ENCODE data around the gene CTNNBL1.

The CTNNBL1 gene

GRCh38 chr20:37725165-37725564 lies 31.3 kb downstream of the CTNNBL1 start:
- H3K27me3 ChIP-seq (ENCODE audit: control insufficient read depth, insufficient read depth, low read length), result no peaks in the 10 kb centered on the region
- no peak overlapping the region for H3K9ac ChIP-seq
- TF ChIP-seq CTCF (IDR thresholded peaks at IDR 0.05), result no peak
- H3K9me3 ChIP-seq (ENCODE audit: control insufficient read depth, low read length), result no peaks in the 10 kb centered on the region
- peaks cover 13% of the 10 kb centered on the region for H3K79me2 ChIP-seq
- H3K4me3 ChIP-seq (ENCODE audit: low read depth, low read length), result no peak overlapping the region
- H3K4me1 ChIP-seq, result no peaks in the 10 kb centered on the region
- no peak overlapping the region for H3K27ac ChIP-seq
- H3K36me3 ChIP-seq (ENCODE audit: control insufficient read depth, insufficient read depth, low read length), result no peaks in the 10 kb centered on the region
- no peak overlapping the region for H3K4me2 ChIP-seq (ENCODE audit: low read length)
- H2AFZ ChIP-seq, result no peak overlapping the region

GRCh38 chr20:37725855-37726254 lies 32.0 kb downstream of the CTNNBL1 start:
- H3K27me3 ChIP-seq (ENCODE audit: control insufficient read depth, insufficient read depth, low read length), result no peaks in the 10 kb centered on the region
- no peak overlapping the region for H3K27ac ChIP-seq
- TF ChIP-seq CTCF (IDR thresholded peaks at IDR 0.05), result no peak
- peaks cover 8% of the 10 kb centered on the region for H3K79me2 ChIP-seq
- no peak overlapping the region for H3K4me3 ChIP-seq (ENCODE audit: low read depth, low read length)
- no peaks in the 10 kb centered on the region for H3K36me3 ChIP-seq (ENCODE audit: control insufficient read depth, insufficient read depth, low read length)
- no peaks in the 10 kb centered on the region for H3K4me1 ChIP-seq
- no peak overlapping the region for H3K9ac ChIP-seq
- H2AFZ ChIP-seq, result no peak overlapping the region
- no peak overlapping the region for H3K4me2 ChIP-seq (ENCODE audit: low read length)
- no peaks in the 10 kb centered on the region for H3K9me3 ChIP-seq (ENCODE audit: control insufficient read depth, low read length)

GRCh38 chr20:37726321-37726720 lies 32.5 kb downstream of the CTNNBL1 start:
- no peaks in the 10 kb centered on the region for H3K9me3 ChIP-seq (ENCODE audit: control insufficient read depth, low read length)
- H3K4me2 ChIP-seq (ENCODE audit: low read length), result no peak overlapping the region
- no peak overlapping the region for H3K27ac ChIP-seq
- no peaks in the 10 kb centered on the region for H3K36me3 ChIP-seq (ENCODE audit: control insufficient read depth, insufficient read depth, low read length)
- peaks cover 8% of the 10 kb centered on the region for H3K79me2 ChIP-seq
- no peaks in the 10 kb centered on the region for H3K4me1 ChIP-seq
- no peak overlapping the region for H3K9ac ChIP-seq
- no peak overlapping the region for H3K4me3 ChIP-seq (ENCODE audit: low read depth, low read length)
- no peaks in the 10 kb centered on the region for H3K27me3 ChIP-seq (ENCODE audit: control insufficient read depth, insufficient read depth, low read length)
- H2AFZ ChIP-seq, result no peak overlapping the region
- TF ChIP-seq CTCF (IDR thresholded peaks at IDR 0.05), result no peak

- no peaks in the 10 kb centered on the region for H3K4me1 ChIP-seq
- H3K27me3 ChIP-seq (ENCODE audit: control insufficient read depth, insufficient read depth, low read length), result no peaks in the 10 kb centered on the region
- no peak overlapping the region for H3K4me3 ChIP-seq (ENCODE audit: low read depth, low read length)
- H3K4me2 ChIP-seq (ENCODE audit: low read length), result no peak overlapping the region
- no peak overlapping the region for H2AFZ ChIP-seq
- H3K27ac ChIP-seq, result no peak overlapping the region
- peaks cover 3% of the 10 kb centered on the region for H3K79me2 ChIP-seq
- H3K9me3 ChIP-seq (ENCODE audit: control insufficient read depth, low read length), result no peaks in the 10 kb centered on the region
- no peaks in the 10 kb centered on the region for H3K36me3 ChIP-seq (ENCODE audit: control insufficient read depth, insufficient read depth, low read length)
- no peak for TF ChIP-seq CTCF (IDR thresholded peaks at IDR 0.05)
- no peak overlapping the region for H3K9ac ChIP-seq
Measured at GRCh38 chr20:37726971-37727956, 33.4 kb downstream of the CTNNBL1 start.
